Measurements from ENCODE around the gene OR2M5. TPM values are rescaled to one million over a fixed set of nuclear protein-coding genes. Genes with fewer than 3 reads are reported as not detected.

The OR2M5 gene
- total and polyA plus RNA-seq, 10 of the 15 experiments (the other 5 are each of a cell fraction or from before 2014, with no cell fraction given), result not detected

GRCh38 chr1:248140846-248141245, 4.1 kb upstream of the OR2M5 start:
- no peak overlapping the region for H3K27ac ChIP-seq (ENCODE audit: control insufficient read depth, insufficient read depth)
- RAD21 ChIA-PET (ENCODE audit: unreplicated experiment), result no interaction called here
- ATAC-seq (no peak), DNase-seq (ENCODE audit: low read depth, low spot score) (no peak), FAIRE-seq (no peak)
- WGBS (ENCODE audit: insufficient coverage, insufficient replicate concordance, low lambda C conversion rate, missing lambda C conversion rate), result 22% methylated on average over 1 of the region's 1 CpG
- no peak overlapping the region for H3K9ac ChIP-seq (ENCODE audit: control insufficient read depth, insufficient read depth, low read length)
- H3K4me3 ChIP-seq, result no peak overlapping the region
- CTCF ChIA-PET, result no interaction called here
- H3K27me3 ChIP-seq (replicated peaks in 1 of 2; ENCODE audit: control insufficient read depth in 2 of 2, insufficient read depth in 2 of 2, low read length in 1 of 2), result no peaks in the 10 kb centered on the region
- no TSS peak for BruUV-seq (replicated peaks)
- H2AFZ ChIP-seq (ENCODE audit: control insufficient read depth, low read depth, low read length), result no peak overlapping the region
- no peaks in the 10 kb centered on the region for H3K79me2 ChIP-seq (ENCODE audit: control insufficient read depth, insufficient read depth, low read length)
- H3K36me3 ChIP-seq (ENCODE audit: control insufficient read depth in 2 of 2, insufficient read depth in 2 of 2, low read length in 1 of 2), result no peaks in the 10 kb centered on the region
- in situ Hi-C loops (cut with MboI), result no loop called here
- POLR2A ChIA-PET, result no interaction called here
- intact Hi-C loops (cut with micrococcal nuclease; ENCODE audit: unreplicated experiment), result no loop called here
- SMC1A ChIA-PET (ENCODE audit: uncharacterized antibody, unreplicated experiment), result no interaction called here
- no peaks in the 10 kb centered on the region for H3K4me1 ChIP-seq (ENCODE audit: control insufficient read depth, insufficient read depth, low read length)
- H4K20me1 ChIP-seq (ENCODE audit: control insufficient read depth, insufficient read depth), result no peaks in the 10 kb centered on the region
- H3K9me3 ChIP-seq (replicated peaks; ENCODE audit: control insufficient read depth, insufficient read depth, low read length), result no peaks in the 10 kb centered on the region
- no peak overlapping the region for H3K4me2 ChIP-seq (ENCODE audit: control insufficient read depth, insufficient read depth)
- TF ChIP-seq SMAD5 (IDR thresholded peaks at IDR 0.05; ENCODE audit: low read depth), result no peak
- no peak for TF ChIP-seq SUZ12 (IDR thresholded peaks at IDR 0.05; ENCODE audit: unreplicated experiment)
- no peak for TF ChIP-seq RBBP5 (conservative IDR thresholded peaks at IDR 0.05)
- TF ChIP-seq JUND (IDR thresholded peaks at IDR 0.05; ENCODE audit: low read depth, low read length), result no peak
- no peak for TF ChIP-seq MYB (IDR thresholded peaks at IDR 0.05; ENCODE audit: borderline replicate concordance, low read depth, low read length)
- no peak for TF ChIP-seq IRF4 (IDR thresholded peaks at IDR 0.05; ENCODE audit: low read depth, low read length)
- no peak for TF ChIP-seq CHD1 (IDR thresholded peaks at IDR 0.05; ENCODE audit: low read depth, low read length)
- TF ChIP-seq SPI1 (IDR thresholded peaks at IDR 0.05; ENCODE audit: borderline replicate concordance, insufficient read depth, low read depth, low read length), result no peak
- TF ChIP-seq NRF1 (conservative IDR thresholded peaks at IDR 0.05; ENCODE audit: low read depth, low read length), result no peak
- TF ChIP-seq CEBPB (IDR thresholded peaks at IDR 0.05; ENCODE audit: borderline replicate concordance in 1 of 2, low read depth in 2 of 2, low read length in 2 of 2), result no peak
- no peak for TF ChIP-seq CEBPZ (IDR thresholded peaks at IDR 0.05; ENCODE audit: low read depth, low read length)
- no peak for TF ChIP-seq PBX3 (IDR thresholded peaks at IDR 0.05; ENCODE audit: insufficient replicate concordance, low read depth, low read length)
- TF ChIP-seq ZZZ3 (IDR thresholded peaks at IDR 0.05; ENCODE audit: control insufficient read depth, insufficient read length, low read depth), result no peak
- no peak for TF ChIP-seq FOXM1 (IDR thresholded peaks at IDR 0.05; ENCODE audit: low read depth, low read length)
- TF ChIP-seq NR2C1 (IDR thresholded peaks at IDR 0.05), result no peak
- TF ChIP-seq STAT3 (IDR thresholded peaks at IDR 0.05; ENCODE audit: low read depth, low read length), result no peak
- no peak for TF ChIP-seq IKZF2 (IDR thresholded peaks at IDR 0.05)
- TF ChIP-seq IRF5 (IDR thresholded peaks at IDR 0.05; ENCODE audit: borderline replicate concordance), result no peak
- no peak for TF ChIP-seq MXI1 (IDR thresholded peaks at IDR 0.05; ENCODE audit: low read depth, low read length)

Measured in GM12878 (cell line).